HG03045 (cell line): ENCODE measurements around the gene TMEM14A.

Source experiments
- ATAC-seq: cut with Tn5 transposase; IDR thresholded peaks from one replicate; pipeline ENCODE4 v1.9.1; 2021; ENCODE audit warnings: mild to moderate bottlenecking, moderate library complexity; ENCODE audit not compliant: unreplicated experiment

TMEM14A gene

DNA sequence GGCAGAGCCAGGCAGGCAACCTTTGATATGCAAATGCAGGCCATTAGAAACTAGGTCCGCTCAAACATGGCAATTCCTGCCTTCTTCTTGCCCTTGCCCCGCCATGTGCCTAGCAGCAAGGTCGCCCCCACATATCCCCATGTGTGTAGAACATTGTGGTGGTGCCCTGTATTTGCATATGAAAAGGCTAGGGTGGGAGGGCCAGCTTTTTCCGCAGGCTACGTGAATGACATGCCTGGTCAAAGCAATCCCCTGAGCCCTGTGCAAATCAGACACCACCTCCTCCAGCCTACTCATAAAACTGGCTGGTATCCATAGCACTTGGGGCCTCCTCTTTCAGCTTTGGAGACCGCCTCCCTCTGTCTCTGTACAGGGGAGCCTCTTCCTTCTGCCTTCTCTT is 60.8 kb downstream of the TMEM14A start:
- ATAC-seq = no peak

- no peak for ATAC-seq
Observed at GRCh38 chr6:52733172-52733571, 62.3 kb downstream of the TMEM14A start.

DNA sequence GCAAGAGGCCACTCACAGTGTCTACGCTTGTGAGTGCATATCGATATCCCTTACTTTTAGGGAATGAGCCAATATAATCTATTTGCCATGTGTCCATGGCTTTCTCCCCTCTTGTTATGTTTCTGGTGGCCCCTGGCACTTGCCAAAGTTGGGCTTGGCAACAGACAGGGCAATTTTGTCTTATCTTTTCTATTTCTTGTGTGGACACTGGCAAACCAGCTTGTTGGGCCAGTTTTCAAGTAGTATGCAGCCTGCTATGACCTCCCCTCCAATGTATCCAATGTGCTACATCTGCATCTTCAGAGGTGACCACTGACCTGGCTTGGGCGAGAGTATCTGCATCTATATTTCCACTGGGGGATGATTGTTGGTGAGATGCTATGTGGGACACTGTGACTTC is 63.2 kb downstream of the TMEM14A start:
- ATAC-seq = no peak

- ATAC-seq = no peak
Observed at GRCh38 chr6:52735071-52735470, 64.2 kb downstream of the TMEM14A start.

DNA sequence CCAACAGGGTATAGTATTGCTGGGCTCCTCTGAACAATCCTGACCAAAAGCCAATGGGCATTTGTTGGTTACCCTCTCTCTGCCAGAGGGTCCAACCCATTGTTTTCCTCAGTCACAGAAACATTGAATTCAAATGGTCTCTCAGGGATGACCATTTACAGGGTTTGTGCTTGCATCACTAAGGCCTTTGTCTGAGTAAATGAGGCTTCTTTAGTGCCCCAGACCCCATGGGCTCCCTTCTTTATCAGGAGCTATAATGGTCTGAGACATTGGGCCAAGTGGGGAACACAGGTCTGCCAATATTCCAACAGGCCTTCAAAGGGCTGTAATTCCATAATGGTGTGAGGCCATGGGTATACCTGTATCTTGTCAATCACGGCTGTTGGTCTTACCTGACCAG is 65.2 kb downstream of the TMEM14A start:
- no peak for ATAC-seq
